Prostate gland (tissue), 2 donors: ENCODE measurements around the gene CCDC88B.

ENCODE experiments used
- CTCF ChIP-seq, 4 experiments: fragments of 200-600 bp in 2 of 4; fragments of 450-650 bp in 2 of 4; sonication (generic) in 2 of 4; IDR thresholded peaks; 1 replicate in 3 of 4; 2 replicates in 1 of 4; pipeline ENCODE4 v1.5.1; 2016 to 2019; ENCODE audit warnings: antibody characterized with exemption in 4 of 4, mild to moderate bottlenecking in 2 of 4, moderate library complexity in 2 of 4
- POLR2A ChIP-seq: fragments of 450-650 bp; IDR thresholded peaks from one replicate; pipeline ENCODE4 v1.6.1; 2016; ENCODE audit warnings: antibody characterized with exemption, mild to moderate bottlenecking
- POLR2AphosphoS5 ChIP-seq: sonication (generic); formaldehyde crosslinking; IDR thresholded peaks from one replicate; pipeline ENCODE4 v1.6.1; 2017; ENCODE audit warnings: antibody characterized with exemption

DNA sequence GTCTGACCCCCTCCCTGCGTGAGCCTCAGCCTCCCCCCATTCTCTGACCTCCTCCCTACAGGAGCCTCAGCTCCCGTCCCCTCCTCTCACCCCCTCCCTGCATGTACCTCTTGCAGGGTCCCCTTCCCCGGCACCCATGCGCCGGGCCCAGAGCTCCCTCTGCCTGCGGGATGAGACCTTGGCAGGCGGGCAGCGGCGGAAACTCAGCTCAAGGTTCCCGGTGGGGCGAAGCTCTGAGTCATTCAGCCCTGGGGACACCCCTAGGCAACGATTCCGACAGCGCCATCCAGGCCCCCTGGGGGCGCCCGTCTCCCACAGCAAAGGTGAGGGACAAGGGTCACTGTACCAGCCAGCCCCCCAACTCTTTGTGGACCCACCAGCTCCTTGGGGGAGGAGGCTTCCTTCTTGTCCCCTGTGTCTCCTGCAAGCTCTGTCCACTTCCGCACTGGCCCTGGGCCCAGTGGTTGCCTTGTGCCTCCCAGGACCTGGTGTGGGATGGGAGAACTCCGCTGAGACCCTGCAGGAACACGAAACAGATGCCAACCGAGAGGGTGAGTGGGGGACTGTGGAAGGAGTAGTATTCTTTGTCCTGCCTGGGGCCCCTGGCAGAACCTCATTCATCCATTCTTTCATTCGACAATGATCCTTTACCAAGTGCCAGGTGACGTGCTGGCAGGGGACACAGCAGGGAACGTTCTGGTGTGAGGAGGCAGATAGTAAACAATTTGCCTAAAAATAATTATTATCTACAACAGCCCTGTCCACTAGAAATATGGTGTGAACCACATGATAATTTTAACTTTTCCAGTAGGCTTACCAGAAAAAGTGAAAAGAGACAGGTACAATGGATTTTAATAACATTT, 15.3 kb downstream of the CCDC88B start:
- peak; percentile 67 to 95 (median 76) for TF ChIP-seq CTCF (IDR thresholded peaks at IDR 0.05)
- no peak for TF ChIP-seq POLR2A
- TF ChIP-seq POLR2AphosphoS5, result peak; percentile 79
